Fibroblast of lung (primary cell): Measurements from ENCODE around the gene STAM2.

Experiments
- CTCF ChIP-seq, 2 donors: IDR thresholded peaks in 1 of 2; conservative IDR thresholded peaks in 1 of 2; 1 replicate in 1 of 2; 2 replicates in 1 of 2; pipeline ENCODE4 v1.5.1; 2011 to 2012; ENCODE audit warnings: low read length in 2 of 2, control low read depth in 1 of 2, inconsistent platforms in 1 of 2, low read depth in 1 of 2, mild to moderate bottlenecking in 1 of 2
- EZH2 ChIP-seq: IDR thresholded peaks from 2 replicates; pipeline ENCODE4 v1.5.1; 2012; ENCODE audit warnings: low read length, control low read depth, mild to moderate bottlenecking; ENCODE audit errors: missing control alignments

GRCh38 chr2:152155209-152155608 is 20.4 kb downstream of the STAM2 start:
- no peak for TF ChIP-seq CTCF (conservative IDR thresholded peaks at IDR 0.05 in 1 of 2, IDR thresholded peaks at IDR 0.05 in 1 of 2; ENCODE audit: low read depth in 1 of 2, low read length in 2 of 2)
- TF ChIP-seq EZH2, result no peak
